H1 (cell line): ENCODE data around the gene PPP6R1. TPM values are rescaled to one million over a fixed set of nuclear protein-coding genes. Genes with fewer than 3 reads are reported as not detected.

Source experiments
- BCL11A ChIP-seq, 2 experiments: IDR thresholded peaks; one replicate each; pipeline ENCODE4 v1.6.1; 2011; ENCODE audit warnings: low read depth in 2 of 2, low read length in 2 of 2, mild to moderate bottlenecking in 2 of 2
- CBX8 ChIP-seq: fragments of 300-800, 300-1000 bp; sonication (generic); IDR thresholded peaks from 2 replicates; pipeline ENCODE4 v1.7.1; 2016; ENCODE audit warnings: low read depth, low read length, borderline replicate concordance
- CTCF ChIP-seq, 3 experiments: IDR thresholded peaks; 1 replicate in 2 of 3; 2 replicates in 1 of 3; pipeline versions ENCODE4 v1.5.1 to v1.6.1; 2011; ENCODE audit warnings: low read length in 3 of 3, mild to moderate bottlenecking in 3 of 3, inconsistent platforms in 2 of 3, low read depth in 1 of 3, moderate library complexity in 1 of 3; ENCODE audit not compliant: insufficient read depth in 1 of 3; ENCODE audit errors: control extremely low read depth in 1 of 3
- RBBP5 ChIP-seq: IDR thresholded peaks from 2 replicates; pipeline ENCODE4 v1.7.1; 2012; ENCODE audit warnings: low read depth, mild to moderate bottlenecking, inconsistent platforms, low read length, moderate library complexity, borderline replicate concordance
- TAF7 ChIP-seq: optimal IDR thresholded peaks from 2 replicates; pipeline ENCODE3; 2011; ENCODE audit warnings: low read depth, mild to moderate bottlenecking, inconsistent platforms, low read length, moderate library complexity, borderline replicate concordance
- polyA plus RNA-seq, 7 experiments: library from polyadenylated mRNA; depleted of rRNA in 3 of 7; stranded (reverse) in 5 of 7; unstranded in 2 of 7; fragments of >200 nt in 5 of 7; fragments of 200-250 nt in 2 of 7; gene quantifications; 1 replicate in 5 of 7; 2 replicates in 1 of 7; 4 replicates in 1 of 7; pipeline versions ENCODE4 v1.2.1 to v1.2.3, GENCODE V29; 2011 to 2013; ENCODE audit warnings: missing spikeins in 2 of 7, mixed read lengths in 2 of 7
- total RNA-seq: library from RNA; stranded (reverse); fragmentation: NEBNext Ultra II Directional; extraction: Animal tissue kit (Norgen Biotek cat#: 25700); gene quantifications from 2 replicates; pipeline ENCODE4 v1.2.1, GENCODE V29; 2021

Gene PPP6R1
- total and polyA plus RNA-seq, 2 of the 8 experiments (the other 6 are each of a cell fraction or from before 2014, with no cell fraction given): 36.4 to 74.4 TPM

- no peak for TF ChIP-seq CTCF (IDR thresholded peaks at IDR 0.05; ENCODE audit: control extremely low read depth in 1 of 3, insufficient read depth in 1 of 3, low read depth in 1 of 3, low read length in 3 of 3)
- TF ChIP-seq BCL11A (IDR thresholded peaks at IDR 0.05; ENCODE audit: low read depth in 2 of 2, low read length in 2 of 2): no peak
- TF ChIP-seq TAF7: no peak
- TF ChIP-seq CBX8: no peak
- no peak for TF ChIP-seq RBBP5
Measured at GRCh38 chr19:55256562-55257460, 2.0 kb downstream of the PPP6R1 start (continued).
